Measurements from ENCODE around the gene LRP1B.

The LRP1B gene

DNA sequence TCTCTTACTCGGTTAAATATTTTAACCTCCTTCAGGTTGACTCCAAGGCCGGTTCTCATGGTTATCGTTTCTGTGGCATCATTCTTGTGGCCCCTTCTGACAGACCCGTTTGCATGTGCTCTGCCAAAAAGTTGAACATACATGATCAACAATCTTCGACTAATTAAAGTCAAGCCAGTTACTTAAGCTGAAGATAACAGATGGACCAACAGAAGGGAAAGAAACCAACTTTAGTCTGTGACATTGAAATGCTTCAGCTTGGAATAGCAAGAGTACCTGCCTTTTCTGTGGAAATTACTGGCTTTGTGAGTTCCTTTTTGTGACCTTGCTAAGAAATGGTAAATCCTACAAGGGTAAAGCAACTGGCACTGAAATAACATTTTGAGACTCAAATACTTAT, 1429.1 kb downstream of the LRP1B start:
- no peaks in the 10 kb centered on the region for H3K4me1 ChIP-seq (ENCODE audit: insufficient read depth, low read length, poor library complexity, severe bottlenecking)
- no peaks in the 10 kb centered on the region for H3K27me3 ChIP-seq (ENCODE audit: insufficient read depth, low read length, poor library complexity, severe bottlenecking)
- H3K9ac ChIP-seq (ENCODE audit: low read depth, low read length, poor library complexity, severe bottlenecking) = no peak overlapping the region
- no peak overlapping the region for H3K4me3 ChIP-seq (ENCODE audit: low read length, poor library complexity, severe bottlenecking)
- H3F3A ChIP-seq (ENCODE audit: low read depth) = no peaks in the 10 kb centered on the region
- H3K9me3 ChIP-seq (ENCODE audit: insufficient read depth, low read depth, low read length) = no peaks in the 10 kb centered on the region
- H3K9me2 ChIP-seq (replicated peaks; ENCODE audit: low read depth, low read length) = no peaks in the 10 kb centered on the region
- H3K79me2 ChIP-seq (ENCODE audit: insufficient read depth, low read length) = no peaks in the 10 kb centered on the region
- no peak overlapping the region for H3K4me2 ChIP-seq (ENCODE audit: low read depth, low read length, poor library complexity, severe bottlenecking)
- H3K36me3 ChIP-seq (ENCODE audit: insufficient read depth, low read length) = no peaks in the 10 kb centered on the region
- no peaks in the 10 kb centered on the region for H4K20me1 ChIP-seq (ENCODE audit: insufficient read depth, low read length, poor library complexity, severe bottlenecking)
- H2AFZ ChIP-seq (ENCODE audit: low read length) = no peak overlapping the region
- TF ChIP-seq EZH2phosphoT487 (IDR thresholded peaks at IDR 0.05; ENCODE audit: borderline replicate concordance) = no peak

GRCh38 chr2:140698636-140699035, 1432.2 kb downstream of the LRP1B start:
- H3K4me2 ChIP-seq (ENCODE audit: low read depth, low read length, poor library complexity, severe bottlenecking) = no peak overlapping the region
- no peak for TF ChIP-seq EZH2phosphoT487 (IDR thresholded peaks at IDR 0.05; ENCODE audit: borderline replicate concordance)
- TF ChIP-seq, protein P1, sequence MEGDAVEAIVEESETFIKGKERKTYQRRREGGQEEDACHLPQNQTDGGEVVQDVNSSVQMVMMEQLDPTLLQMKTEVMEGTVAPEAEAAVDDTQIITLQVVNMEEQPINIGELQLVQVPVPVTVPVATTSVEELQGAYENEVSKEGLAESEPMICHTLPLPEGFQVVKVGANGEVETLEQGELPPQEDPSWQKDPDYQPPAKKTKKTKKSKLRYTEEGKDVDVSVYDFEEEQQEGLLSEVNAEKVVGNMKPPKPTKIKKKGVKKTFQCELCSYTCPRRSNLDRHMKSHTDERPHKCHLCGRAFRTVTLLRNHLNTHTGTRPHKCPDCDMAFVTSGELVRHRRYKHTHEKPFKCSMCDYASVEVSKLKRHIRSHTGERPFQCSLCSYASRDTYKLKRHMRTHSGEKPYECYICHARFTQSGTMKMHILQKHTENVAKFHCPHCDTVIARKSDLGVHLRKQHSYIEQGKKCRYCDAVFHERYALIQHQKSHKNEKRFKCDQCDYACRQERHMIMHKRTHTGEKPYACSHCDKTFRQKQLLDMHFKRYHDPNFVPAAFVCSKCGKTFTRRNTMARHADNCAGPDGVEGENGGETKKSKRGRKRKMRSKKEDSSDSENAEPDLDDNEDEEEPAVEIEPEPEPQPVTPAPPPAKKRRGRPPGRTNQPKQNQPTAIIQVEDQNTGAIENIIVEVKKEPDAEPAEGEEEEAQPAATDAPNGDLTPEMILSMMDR (conservative IDR thresholded peaks at IDR 0.05; ENCODE audit: low read length) = no peak
- H3K27me3 ChIP-seq (ENCODE audit: insufficient read depth, low read length, poor library complexity, severe bottlenecking) = no peaks in the 10 kb centered on the region
- H2AFZ ChIP-seq (ENCODE audit: low read length) = no peak overlapping the region
- no peaks in the 10 kb centered on the region for H3K9me3 ChIP-seq (ENCODE audit: insufficient read depth, low read depth, low read length)
- no peak overlapping the region for H3K4me3 ChIP-seq (ENCODE audit: low read length, poor library complexity, severe bottlenecking)
- H3K9me2 ChIP-seq (replicated peaks; ENCODE audit: low read depth, low read length) = no peaks in the 10 kb centered on the region
- H3K9ac ChIP-seq (ENCODE audit: low read depth, low read length, poor library complexity, severe bottlenecking) = no peak overlapping the region
- no peaks in the 10 kb centered on the region for H4K20me1 ChIP-seq (ENCODE audit: insufficient read depth, low read length, poor library complexity, severe bottlenecking)
- no peaks in the 10 kb centered on the region for H3K79me2 ChIP-seq (ENCODE audit: insufficient read depth, low read length)
- no peaks in the 10 kb centered on the region for H3K4me1 ChIP-seq (ENCODE audit: insufficient read depth, low read length, poor library complexity, severe bottlenecking)
- no peaks in the 10 kb centered on the region for H3K36me3 ChIP-seq (ENCODE audit: insufficient read depth, low read length)
- no peaks in the 10 kb centered on the region for H3F3A ChIP-seq (ENCODE audit: low read depth)

- Histone ChIP-seq H3K9me3 (ENCODE audit: insufficient read depth, low read depth, low read length) (no peaks in the 10 kb centered on the region), H3K9me2 (replicated peaks; ENCODE audit: low read depth, low read length) (no peaks in the 10 kb centered on the region), H3K79me2 (ENCODE audit: insufficient read depth, low read length) (no peaks in the 10 kb centered on the region), H4K20me1 (ENCODE audit: insufficient read depth, low read length, poor library complexity, severe bottlenecking) (no peaks in the 10 kb centered on the region), H3K36me3 (ENCODE audit: insufficient read depth, low read length) (no peaks in the 10 kb centered on the region), H3K4me3 (ENCODE audit: low read length, poor library complexity, severe bottlenecking) (no peak overlapping the region), H2AFZ (ENCODE audit: low read length) (no peak overlapping the region), H3F3A (ENCODE audit: low read depth) (no peaks in the 10 kb centered on the region), H3K4me1 (ENCODE audit: insufficient read depth, low read length, poor library complexity, severe bottlenecking) (no peaks in the 10 kb centered on the region), H3K9ac (ENCODE audit: low read depth, low read length, poor library complexity, severe bottlenecking) (no peak overlapping the region), H3K4me2 (ENCODE audit: low read depth, low read length, poor library complexity, severe bottlenecking) (no peak overlapping the region), H3K27me3 (ENCODE audit: insufficient read depth, low read length, poor library complexity, severe bottlenecking) (no peaks in the 10 kb centered on the region)
- TF ChIP-seq, protein P1 (conservative IDR thresholded peaks at IDR 0.05; ENCODE audit: low read length) = no peak
- TF ChIP-seq EZH2phosphoT487 (IDR thresholded peaks at IDR 0.05; ENCODE audit: borderline replicate concordance) = no peak
These were observed 1434.4 kb downstream of the LRP1B start for GRCh38 chr2:140696449-140696848.

GRCh38 chr2:140695155-140695554, 1435.7 kb downstream of the LRP1B start:
- H3K27me3 ChIP-seq (ENCODE audit: insufficient read depth, low read length, poor library complexity, severe bottlenecking) = no peaks in the 10 kb centered on the region
- H3K79me2 ChIP-seq (ENCODE audit: insufficient read depth, low read length) = no peaks in the 10 kb centered on the region
- no peaks in the 10 kb centered on the region for H3K9me3 ChIP-seq (ENCODE audit: insufficient read depth, low read depth, low read length)
- H2AFZ ChIP-seq (ENCODE audit: low read length) = no peak overlapping the region
- no peaks in the 10 kb centered on the region for H3F3A ChIP-seq (ENCODE audit: low read depth)
- no peak overlapping the region for H3K4me2 ChIP-seq (ENCODE audit: low read depth, low read length, poor library complexity, severe bottlenecking)
- H3K36me3 ChIP-seq (ENCODE audit: insufficient read depth, low read length) = no peaks in the 10 kb centered on the region
- no peaks in the 10 kb centered on the region for H4K20me1 ChIP-seq (ENCODE audit: insufficient read depth, low read length, poor library complexity, severe bottlenecking)
- no peaks in the 10 kb centered on the region for H3K4me1 ChIP-seq (ENCODE audit: insufficient read depth, low read length, poor library complexity, severe bottlenecking)
- TF ChIP-seq, protein P1 (conservative IDR thresholded peaks at IDR 0.05; ENCODE audit: low read length) = no peak
- no peak for TF ChIP-seq EZH2phosphoT487 (IDR thresholded peaks at IDR 0.05; ENCODE audit: borderline replicate concordance)
- H3K9ac ChIP-seq (ENCODE audit: low read depth, low read length, poor library complexity, severe bottlenecking) = no peak overlapping the region
- no peaks in the 10 kb centered on the region for H3K9me2 ChIP-seq (replicated peaks; ENCODE audit: low read depth, low read length)
- no peak overlapping the region for H3K4me3 ChIP-seq (ENCODE audit: low read length, poor library complexity, severe bottlenecking)
